Activated naive CD4-positive, alpha-beta T cell treated with anti-CD3 and anti-CD28 coated beads for 36 hours (primary cell): Measurements from ENCODE around the gene CCDC159. TPM values are rescaled to one million over a fixed set of nuclear protein-coding genes. Genes with fewer than 3 reads are reported as not detected.
"Not testable (repeated sequence)": the region's sequence is repeated elsewhere in the genome, so short reads cannot be mapped to it uniquely, and the experiment has no call there.

ENCODE experiments used
- CTCF ChIA-PET: fragments of 350-600 bp; sonication (Branson Sonifier 250); formaldehyde crosslinking; loops from one replicate; lab custom pipeline; 2021; ENCODE audit warnings: antibody characterized with exemption; lab: Charles Lee
- DNase-seq: peaks from one replicate; pipeline ENCODE4 v3.0.0-alpha.2; 2020
- H3K27ac Mint-ChIP-seq: one replicate; pipeline ENCODE4 v1.8.0; 2021; ENCODE audit warnings: mild to moderate bottlenecking, mixed read lengths
- H3K27me3 Mint-ChIP-seq: one replicate; pipeline ENCODE4 v1.8.0; 2021; ENCODE audit warnings: low read depth, mixed read lengths
- H3K36me3 Mint-ChIP-seq: one replicate; pipeline ENCODE4 v1.8.0; 2021; ENCODE audit warnings: low read depth, mixed read lengths
- H3K4me1 Mint-ChIP-seq: one replicate; pipeline ENCODE4 v1.8.0; 2021; ENCODE audit warnings: low read depth, mixed read lengths
- H3K4me3 Mint-ChIP-seq: one replicate; pipeline ENCODE4 v1.8.0; 2021; ENCODE audit warnings: mild to moderate bottlenecking, moderate library complexity, mixed read lengths
- H3K9me3 Mint-ChIP-seq: one replicate; pipeline ENCODE4 v1.8.0; 2021; ENCODE audit warnings: mixed read lengths
- intact Hi-C: fragments of 100-400 bp; cut with micrococcal nuclease; formaldehyde crosslinking; loops from one replicate; pipeline ENCODE4 v1.15.1; 2023
- total RNA-seq, 2 experiments: library from RNA; stranded (reverse); gene quantifications; one replicate each; pipeline ENCODE4 v1.2.3, GENCODE V29; 2021

The CCDC159 gene
- total RNA-seq, 2 experiments from 2014 or later, result 15.2 to 16.5 TPM

DNA sequence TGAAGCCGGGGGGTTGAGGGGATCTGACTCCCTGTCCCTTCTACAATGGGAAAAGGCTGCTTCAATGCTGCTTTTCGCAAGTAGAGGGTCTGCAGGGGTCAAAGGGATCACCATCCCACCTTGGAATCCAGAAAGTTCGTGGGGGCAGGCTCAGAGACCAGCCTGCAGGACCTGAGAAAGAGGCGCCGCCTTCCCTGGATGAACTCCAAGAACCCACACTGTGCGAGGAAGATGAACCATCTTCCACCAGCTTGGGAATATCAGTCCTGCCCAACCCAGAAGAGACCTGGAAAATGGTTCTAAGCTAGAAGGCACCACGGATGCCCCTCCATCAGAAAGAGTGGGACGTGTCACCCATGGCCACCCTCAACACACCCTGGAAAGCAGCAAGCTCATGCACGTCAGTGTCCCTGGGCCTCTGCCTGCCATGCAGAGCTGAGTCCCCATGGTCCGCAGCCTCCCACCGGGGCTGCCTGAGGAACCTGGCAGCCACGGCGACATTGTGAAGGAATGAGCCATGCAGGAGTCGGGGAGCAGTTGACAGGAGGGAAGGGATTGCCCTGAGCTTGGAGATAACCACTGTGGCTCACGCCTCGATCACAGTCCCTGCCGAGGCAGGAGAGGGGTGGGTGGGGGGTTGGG, 21.4 kb upstream of the CCDC159 start:
- Mint-ChIP-seq H3K4me3 (peak overlapping the region; percentile 75), H3K27ac (peak overlapping the region; percentile 87), H3K9me3 (no peaks in the 10 kb centered on the region), H3K4me1 (peaks cover 20% of the 10 kb centered on the region), H3K27me3 (peaks cover 7% of the 10 kb centered on the region), H3K36me3 (no peaks in the 10 kb centered on the region)
- DNase-seq, result no peak
- CTCF ChIA-PET, result interaction anchor here (0.6 to 1.3 kb wide), 2 partner anchors 56 to 1287 kb away, joined by 4 to 5 read pairs; no protein-coding TSS in a partner anchor
- intact Hi-C loops, result loop anchor here (1.0 to 5.0 kb wide), 5 partner anchors 14 to 180 kb away; partner anchors contain the start of genes RAB3D, SWSAP1 and ZNF653

- no peak for DNase-seq
- peaks cover 3% of the 10 kb centered on the region for H3K36me3 Mint-ChIP-seq
- H3K4me1 Mint-ChIP-seq, result peaks cover 20% of the 10 kb centered on the region
- intact Hi-C loops, result loop anchor here (2.0 kb wide), 2 partner anchors 13 to 49 kb away; partner anchors contain the start of genes RAB3D and SWSAP1
- H3K27ac Mint-ChIP-seq, result peak overlapping the region; percentile 18
- no peak overlapping the region for H3K4me3 Mint-ChIP-seq
- no peaks in the 10 kb centered on the region for H3K9me3 Mint-ChIP-seq
- CTCF ChIA-PET, result interaction anchor here (0.6 to 1.3 kb wide), 2 partner anchors 55 to 1287 kb away, joined by 4 to 5 read pairs; no protein-coding TSS in a partner anchor
- H3K27me3 Mint-ChIP-seq, result peaks cover 7% of the 10 kb centered on the region
Observed at GRCh38 chr19:11325544-11325943, 20.8 kb upstream of the CCDC159 start.

GRCh38 chr19:11330127-11330526, 16.2 kb upstream of the CCDC159 start:
- H3K36me3 Mint-ChIP-seq, result peaks cover 12% of the 10 kb centered on the region
- no peak overlapping the region for H3K27ac Mint-ChIP-seq
- H3K4me1 Mint-ChIP-seq, result no peaks in the 10 kb centered on the region
- intact Hi-C loops, result no loop called here
- DNase-seq, result no peak
- no peak overlapping the region for H3K4me3 Mint-ChIP-seq
- no peaks in the 10 kb centered on the region for H3K27me3 Mint-ChIP-seq
- CTCF ChIA-PET, result no interaction called here
- H3K9me3 Mint-ChIP-seq, result no peaks in the 10 kb centered on the region

DNA sequence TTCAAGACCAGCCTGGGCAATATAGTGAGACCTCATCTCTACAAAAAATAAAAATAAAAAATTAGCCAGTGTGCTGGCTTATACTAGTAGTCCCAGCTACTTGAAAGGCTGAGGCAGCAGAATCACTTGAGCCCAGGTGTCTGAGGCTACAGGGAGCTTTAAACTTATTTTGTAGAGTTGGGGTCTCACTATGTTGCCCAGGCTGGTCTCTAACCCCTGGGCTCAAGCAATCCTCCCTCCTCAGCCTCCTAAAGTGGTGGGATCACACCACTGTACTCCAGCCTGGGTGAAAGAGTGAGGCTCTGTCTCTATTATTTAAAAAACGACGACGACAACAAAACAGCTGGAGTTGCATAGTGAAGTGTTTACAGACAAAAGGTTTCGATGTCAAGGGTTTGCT, 14.8 kb upstream of the CCDC159 start:
- peaks cover 22% of the 10 kb centered on the region for H3K36me3 Mint-ChIP-seq
- intact Hi-C loops, result no loop called here
- H3K4me3 Mint-ChIP-seq, result no peak overlapping the region
- no peaks in the 10 kb centered on the region for H3K27me3 Mint-ChIP-seq
- CTCF ChIA-PET, result no interaction called here
- no peak overlapping the region for H3K27ac Mint-ChIP-seq
- H3K4me1 Mint-ChIP-seq, result no peaks in the 10 kb centered on the region
- no peaks in the 10 kb centered on the region for H3K9me3 Mint-ChIP-seq
- no peak for DNase-seq

DNA sequence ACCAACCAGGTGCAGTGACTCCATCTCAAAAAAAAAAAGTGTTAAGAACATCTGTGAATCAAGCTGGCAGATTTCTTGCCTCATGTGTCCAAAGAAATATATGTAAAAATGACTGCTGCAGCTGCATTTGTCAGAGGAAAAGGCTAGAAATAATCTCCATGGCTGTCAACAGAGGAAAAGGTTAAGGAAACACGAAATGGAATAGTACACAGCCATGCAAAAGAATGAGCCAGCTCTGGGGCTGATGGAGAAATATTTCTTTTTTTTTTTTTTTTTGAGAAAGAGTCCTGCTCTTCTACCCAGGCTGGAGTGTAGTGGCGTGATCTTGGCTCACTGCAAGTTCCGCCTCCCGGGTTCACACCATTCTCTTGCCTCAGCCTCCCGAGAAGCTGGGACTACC, 13.5 kb upstream of the CCDC159 start:
- H3K9me3 Mint-ChIP-seq, result no peaks in the 10 kb centered on the region
- H3K4me1 Mint-ChIP-seq, result peaks cover 6% of the 10 kb centered on the region
- H3K4me3 Mint-ChIP-seq, result no peak overlapping the region
- no peaks in the 10 kb centered on the region for H3K27me3 Mint-ChIP-seq
- no peak for DNase-seq
- CTCF ChIA-PET, result interaction anchor here (0.6 to 0.7 kb wide), 3 partner anchors 78 to 393 kb away, joined by 4 to 5 read pairs (median 5); no protein-coding TSS in a partner anchor
- intact Hi-C loops, result no loop called here
- no peak overlapping the region for H3K27ac Mint-ChIP-seq
- H3K36me3 Mint-ChIP-seq, result peaks cover 27% of the 10 kb centered on the region

DNA sequence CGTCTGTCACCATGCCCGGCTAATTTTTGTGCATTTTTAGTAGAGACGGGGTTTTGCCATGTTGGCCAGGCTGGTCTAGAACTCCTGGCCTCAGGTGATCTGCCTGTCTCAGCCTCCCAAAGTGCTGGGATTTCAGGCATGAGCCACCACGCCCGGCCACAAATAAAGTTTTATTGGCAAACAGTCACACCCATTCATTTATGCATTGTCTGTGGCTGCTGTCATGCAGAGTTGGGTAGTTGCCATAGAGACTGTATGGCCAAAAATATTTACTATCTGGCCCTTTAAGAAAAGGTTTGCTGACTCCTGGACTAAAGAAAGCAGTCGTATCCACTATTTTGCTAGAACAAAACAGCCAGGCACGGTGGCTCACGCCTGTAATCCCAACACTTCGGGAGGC, 12.5 kb upstream of the CCDC159 start:
- CTCF ChIA-PET, H3K4me3 Mint-ChIP-seq, H3K9me3 Mint-ChIP-seq, H3K27me3 Mint-ChIP-seq, intact Hi-C loops, DNase-seq, H3K27ac Mint-ChIP-seq: not testable (repeated sequence)
- H3K36me3 Mint-ChIP-seq, result peaks cover 27% of the 10 kb centered on the region
- H3K4me1 Mint-ChIP-seq, result peaks cover 12% of the 10 kb centered on the region

- CTCF ChIA-PET, result no interaction called here
- H3K27me3 Mint-ChIP-seq, result no peaks in the 10 kb centered on the region
- no peak overlapping the region for H3K4me3 Mint-ChIP-seq
- intact Hi-C loops, result no loop called here
- peaks cover 17% of the 10 kb centered on the region for H3K4me1 Mint-ChIP-seq
- no peak overlapping the region for H3K27ac Mint-ChIP-seq
- peaks cover 23% of the 10 kb centered on the region for H3K36me3 Mint-ChIP-seq
- no peaks in the 10 kb centered on the region for H3K9me3 Mint-ChIP-seq
- DNase-seq, result no peak
Observed at GRCh38 chr19:11335449-11336146, 10.7 kb upstream of the CCDC159 start.

GRCh38 chr19:11337080-11337479, 9.2 kb upstream of the CCDC159 start:
- Mint-ChIP-seq H3K9me3 (no peaks in the 10 kb centered on the region), H3K36me3 (peaks cover 22% of the 10 kb centered on the region), H3K4me1 (peaks cover 17% of the 10 kb centered on the region), H3K27me3 (no peaks in the 10 kb centered on the region), H3K27ac (no peak overlapping the region), H3K4me3 (no peak overlapping the region)
- intact Hi-C loops, result no loop called here
- DNase-seq, result no peak
- CTCF ChIA-PET, result interaction anchor here (1.5 kb wide), 1 partner anchor 18 kb away, joined by 3 read pairs; no protein-coding TSS in a partner anchor

DNA sequence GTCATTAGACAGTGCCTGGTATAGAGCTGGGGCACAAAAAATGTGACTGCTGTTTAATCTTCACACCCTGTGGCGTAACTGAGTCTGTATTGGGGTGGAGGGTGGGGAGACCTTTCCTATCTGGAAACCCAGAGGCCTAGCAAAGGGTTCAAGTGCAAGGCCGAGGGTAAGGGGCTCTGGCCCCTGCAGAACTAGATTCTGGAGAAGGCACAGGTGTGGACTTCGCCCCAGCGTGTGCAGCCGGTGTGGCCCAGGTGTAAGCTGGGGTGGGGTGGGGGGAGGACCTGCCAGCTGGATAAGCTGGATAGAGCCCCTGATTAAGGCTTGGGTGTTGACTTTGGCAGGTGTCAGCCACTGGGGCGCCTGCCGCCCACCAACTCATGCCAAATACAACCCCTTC, 8.2 kb upstream of the CCDC159 start:
- intact Hi-C loops, result loop anchor here (2.0 kb wide), 1 partner anchor 13 kb away; no protein-coding TSS in a partner anchor
- H3K27me3 Mint-ChIP-seq, result no peaks in the 10 kb centered on the region
- H3K27ac Mint-ChIP-seq, result no peak overlapping the region
- H3K4me1 Mint-ChIP-seq, result peaks cover 17% of the 10 kb centered on the region
- peaks cover 22% of the 10 kb centered on the region for H3K36me3 Mint-ChIP-seq
- H3K9me3 Mint-ChIP-seq, result no peaks in the 10 kb centered on the region
- no peak for DNase-seq
- no peak overlapping the region for H3K4me3 Mint-ChIP-seq
- CTCF ChIA-PET, result interaction anchor here (0.7 to 1.5 kb wide), 2 partner anchors 19 to 144 kb away, joined by 3 to 4 read pairs; no protein-coding TSS in a partner anchor

- H3K9me3 Mint-ChIP-seq, result no peaks in the 10 kb centered on the region
- intact Hi-C loops, result loop anchor here (2.0 kb wide), 1 partner anchor 14 kb away; no protein-coding TSS in a partner anchor
- peaks cover 17% of the 10 kb centered on the region for H3K4me1 Mint-ChIP-seq
- H3K27ac Mint-ChIP-seq, result no peak overlapping the region
- no peak for DNase-seq
- no peaks in the 10 kb centered on the region for H3K27me3 Mint-ChIP-seq
- peaks cover 22% of the 10 kb centered on the region for H3K36me3 Mint-ChIP-seq
- H3K4me3 Mint-ChIP-seq, result peak overlapping the region; percentile 79
- CTCF ChIA-PET, result interaction anchor here (0.7 to 1.5 kb wide), 2 partner anchors 19 to 144 kb away, joined by 3 to 4 read pairs; no protein-coding TSS in a partner anchor
Observed at GRCh38 chr19:11338569-11339253, 7.6 kb upstream of the CCDC159 start.

DNA sequence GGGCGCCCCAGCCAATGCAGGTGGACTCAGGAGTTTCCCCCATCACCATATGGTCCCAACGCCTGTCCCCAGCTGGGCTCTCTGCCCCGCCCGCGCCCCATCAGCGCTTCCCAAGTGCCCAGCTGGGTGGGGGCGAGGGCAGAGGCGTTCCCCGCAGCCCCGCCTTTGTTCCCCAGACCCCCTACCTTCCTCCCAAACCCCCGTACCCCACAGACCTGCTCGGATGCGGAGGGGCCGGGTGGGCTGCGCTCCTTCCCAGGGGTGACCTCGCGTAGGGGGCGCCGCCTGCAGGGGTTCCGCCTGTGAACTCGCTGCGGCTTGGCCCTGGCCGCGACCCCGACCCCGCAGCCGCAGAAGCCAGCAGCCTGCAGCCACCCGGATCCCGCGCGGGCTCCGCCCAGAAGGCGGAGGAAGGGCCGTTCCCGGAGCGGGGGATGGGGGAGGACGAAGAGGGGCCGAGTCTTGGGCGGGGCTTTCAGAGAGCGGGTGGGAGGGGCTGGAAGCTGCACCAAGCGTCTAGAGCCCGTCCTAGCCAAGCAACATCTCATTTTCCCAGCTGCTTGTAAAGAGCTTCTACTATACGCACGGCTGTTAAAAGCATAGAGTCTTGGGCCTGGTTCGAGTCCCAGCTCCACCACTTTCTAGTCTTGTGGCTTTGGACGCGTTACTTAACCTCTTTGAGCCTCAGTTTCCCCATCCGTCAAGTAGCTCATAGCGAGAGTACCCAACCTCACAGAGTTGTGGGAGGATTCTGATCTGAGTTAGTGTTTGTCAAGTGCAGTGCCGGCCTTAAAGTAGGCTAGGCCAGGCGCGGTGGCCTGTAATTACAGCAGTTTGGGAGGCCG, 6.8 kb upstream of the CCDC159 start, which contains the start of gene RAB3D:
RAB3D (minus strand) TSS at position 404 of the 845 bp plus-strand sequence. CDS start 2,258 bp downstream, outside the sequence.
- Mint-ChIP-seq H3K27me3 (no peaks in the 10 kb centered on the region), H3K9me3 (no peaks in the 10 kb centered on the region), H3K27ac (no peak within 1 kb of the TSS), H3K4me3 (peak within 1 kb of the TSS; percentile 79), H3K36me3 (peaks cover 17% of the 10 kb centered on the region), H3K4me1 (peaks cover 20% of the 10 kb centered on the region)
- intact Hi-C loops, result loop anchor here (2.0 kb wide), 1 partner anchor 15 kb away; no protein-coding TSS in a partner anchor
- CTCF ChIA-PET, result interaction anchor here (0.6 to 1.0 kb wide), 4 partner anchors 36 to 655 kb away, joined by 3 read pairs; no protein-coding TSS in a partner anchor
- DNase-seq, result peak; percentile 92
